H9 (cell line): Measurements from ENCODE around the gene ERCC5. TPM values are rescaled to one million over a fixed set of nuclear protein-coding genes. Genes with fewer than 3 reads are reported as not detected.

Experiments
- DNase-seq: peaks from one replicate; pipeline ENCODE4 v3.0.0-alpha.2; 2017
- H2AFZ ChIP-seq: one replicate; pipeline ENCODE4 v1.6.1; 2013; ENCODE audit warnings: mild to moderate bottlenecking, low read length, control low read depth, moderate library complexity
- H2AK5ac ChIP-seq: 2 replicates; pipeline ENCODE4 v1.6.1; 2013; ENCODE audit warnings: low read length, control low read depth, mixed read lengths; ENCODE audit not compliant: insufficient read length
- H2BK120ac ChIP-seq: one replicate; pipeline ENCODE4 v1.6.1; 2013; ENCODE audit warnings: low read depth, mild to moderate bottlenecking, low read length, control low read depth, inconsistent platforms; ENCODE audit not compliant: poor library complexity, severe bottlenecking
- H2BK12ac ChIP-seq: 2 replicates; pipeline ENCODE4 v1.6.1; 2013; ENCODE audit warnings: low read length, control low read depth, mixed read lengths, low read depth; ENCODE audit not compliant: insufficient read length
- H2BK15ac ChIP-seq: 2 replicates; pipeline ENCODE4 v1.6.1; 2013; ENCODE audit warnings: low read depth, low read length, control low read depth
- H2BK20ac ChIP-seq: one replicate; pipeline ENCODE4 v1.6.1; 2013; ENCODE audit warnings: low read depth, mild to moderate bottlenecking, low read length, control low read depth, inconsistent platforms; ENCODE audit not compliant: poor library complexity, severe bottlenecking
- H2BK5ac ChIP-seq: 2 replicates; pipeline ENCODE4 v1.6.1; 2013; ENCODE audit warnings: low read length, control low read depth, mixed read lengths; ENCODE audit not compliant: insufficient read length
- H3K14ac ChIP-seq: 2 replicates; pipeline ENCODE4 v1.6.1; 2013; ENCODE audit warnings: low read length, control low read depth; ENCODE audit not compliant: insufficient read depth
- H3K18ac ChIP-seq: 2 replicates; pipeline ENCODE4 v1.6.1; 2013; ENCODE audit warnings: low read depth, mild to moderate bottlenecking, mixed read lengths, low read length, control low read depth; ENCODE audit not compliant: insufficient read length
- H3K23ac ChIP-seq: 2 replicates; pipeline ENCODE4 v1.6.1; 2013; ENCODE audit warnings: low read length, control low read depth, mixed read lengths, low read depth; ENCODE audit not compliant: insufficient read length
- H3K23me2 ChIP-seq: 2 replicates; pipeline ENCODE4 v1.6.1; 2013; ENCODE audit warnings: low read depth, mild to moderate bottlenecking, mixed read lengths, low read length, control low read depth; ENCODE audit not compliant: insufficient read length, poor library complexity, severe bottlenecking
- H3K27ac ChIP-seq: 2 replicates; pipeline ENCODE4 v1.5.1; 2013; ENCODE audit warnings: low read length, control low read depth, mixed read lengths, low read depth; ENCODE audit not compliant: insufficient read length
- H3K27me3 ChIP-seq: 2 replicates; pipeline ENCODE4 v1.6.1; 2013; ENCODE audit warnings: low read length, control low read depth, inconsistent platforms; ENCODE audit not compliant: insufficient read depth
- H3K4ac ChIP-seq: 2 replicates; pipeline ENCODE4 v1.6.1; 2013; ENCODE audit warnings: low read depth, mild to moderate bottlenecking, control low read depth, inconsistent platforms, low read length, moderate library complexity
- H3K4me1 ChIP-seq: 2 replicates; pipeline ENCODE4 v1.6.1; 2013; ENCODE audit warnings: low read length, control low read depth, inconsistent platforms; ENCODE audit not compliant: insufficient read depth
- H3K4me2 ChIP-seq: 2 replicates; pipeline ENCODE4 v1.6.1; 2013; ENCODE audit warnings: low read length, control low read depth, mixed read lengths; ENCODE audit not compliant: insufficient read length, insufficient read depth
- H3K56ac ChIP-seq: 2 replicates; pipeline ENCODE4 v1.6.1; 2013; ENCODE audit warnings: low read depth, mild to moderate bottlenecking, mixed read lengths, low read length, control low read depth; ENCODE audit not compliant: insufficient read length
- H3K79me1 ChIP-seq: 2 replicates; pipeline ENCODE4 v1.6.1; 2013; ENCODE audit warnings: low read depth, mild to moderate bottlenecking, moderate library complexity, low read length, control low read depth, inconsistent platforms; ENCODE audit not compliant: insufficient read depth, poor library complexity, severe bottlenecking
- H3K79me2 ChIP-seq: 2 replicates; pipeline ENCODE4 v1.6.1; 2013; ENCODE audit warnings: low read length, control low read depth, inconsistent platforms; ENCODE audit not compliant: insufficient read depth
- H3K9ac ChIP-seq: 2 replicates; pipeline ENCODE4 v1.6.1; 2013; ENCODE audit warnings: low read length, control low read depth, mixed read lengths; ENCODE audit not compliant: insufficient read length; ENCODE audit errors: extremely low read depth
- H3K9me3 ChIP-seq: one replicate; pipeline ENCODE4 v1.6.1; 2013; ENCODE audit warnings: low read depth, low read length, inconsistent platforms; ENCODE audit not compliant: control insufficient read depth
- H3T11ph ChIP-seq: one replicate; pipeline ENCODE4 v1.6.1; 2013; ENCODE audit warnings: mild to moderate bottlenecking, low read length, control low read depth, inconsistent platforms
- H4K20me1 ChIP-seq: one replicate; pipeline ENCODE4 v1.6.1; 2013; ENCODE audit not compliant: control insufficient read depth, insufficient read length, insufficient read depth
- H4K5ac ChIP-seq: 2 replicates; pipeline ENCODE4 v1.6.1; 2013; ENCODE audit warnings: low read depth, mild to moderate bottlenecking, mixed read lengths, low read length, control low read depth; ENCODE audit not compliant: insufficient read length
- H4K8ac ChIP-seq: replicated peaks from 2 replicates; pipeline ENCODE4 v1.6.1; 2013; ENCODE audit warnings: low read length, control low read depth, mixed read lengths, low read depth; ENCODE audit not compliant: insufficient read length
- H4K91ac ChIP-seq: 2 replicates; pipeline ENCODE4 v1.6.1; 2013; ENCODE audit warnings: low read depth, mild to moderate bottlenecking, moderate library complexity, mixed read lengths, low read length, control low read depth; ENCODE audit not compliant: insufficient read length
- H3K27ac Mint-ChIP-seq, 3 experiments: 2 replicates in 2 of 3; 3 replicates in 1 of 3; pipeline ENCODE4 v1.8.0; 2020 to 2021; ENCODE audit warnings: mixed read lengths in 3 of 3, mild to moderate bottlenecking in 1 of 3, moderate library complexity in 1 of 3
- H3K27me3 Mint-ChIP-seq: 2 replicates; pipeline ENCODE4 v1.8.0; 2021; ENCODE audit warnings: low read depth, mild to moderate bottlenecking, moderate library complexity, mixed read lengths
- H3K36me3 Mint-ChIP-seq, 3 experiments: 2 replicates in 2 of 3; 3 replicates in 1 of 3; pipeline ENCODE4 v1.8.0; 2020 to 2021; ENCODE audit warnings: low read depth in 3 of 3, mixed read lengths in 3 of 3; ENCODE audit not compliant: insufficient read depth in 1 of 3
- H3K4me1 Mint-ChIP-seq, 2 experiments: 2 replicates each; pipeline ENCODE4 v1.8.0; 2020; ENCODE audit warnings: mixed read lengths in 2 of 2
- H3K4me3 Mint-ChIP-seq, 2 experiments: 2 replicates in 1 of 2; 3 replicates in 1 of 2; pipeline ENCODE4 v1.8.0; 2020 to 2021; ENCODE audit warnings: mild to moderate bottlenecking in 2 of 2, mixed read lengths in 2 of 2, moderate library complexity in 1 of 2
- H3K9me3 Mint-ChIP-seq, 2 experiments: 2 replicates in 1 of 2; 3 replicates in 1 of 2; pipeline ENCODE4 v1.8.0; 2020; ENCODE audit warnings: mild to moderate bottlenecking in 2 of 2, mixed read lengths in 2 of 2, moderate library complexity in 1 of 2
- CTCF ChIP-seq: fragments of 200-600 bp; sonication (generic); conservative IDR thresholded peaks from 3 replicates; pipeline ENCODE4 v1.8.0; 2021; ENCODE audit warnings: antibody characterized with exemption, mild to moderate bottlenecking
- WGBS: extraction: QIAGEN DNeasy Blood & Tissue Kit; methylation state at CpG from one replicate; pipeline ENCODE4 v1.1.7; 2013; ENCODE audit warnings: missing lambda C conversion rate, low lambda C conversion rate, mixed read lengths; ENCODE audit not compliant: insufficient read length; ENCODE audit errors: extremely low coverage; 5-methylcytosine and 5-hydroxymethylcytosine counted together
- total RNA-seq: library from RNA; stranded (reverse); gene quantifications from 2 replicates; pipeline ENCODE4 v1.2.1, GENCODE V29; 2021

ERCC5 gene
- total RNA-seq, 1 experiment from 2014 or later: 26.8 TPM

- TF ChIP-seq CTCF: no peak
- H3K36me3 Mint-ChIP-seq: peaks cover 0 to 3% (median 2%) of the 10 kb centered on the region in 3 experiments; a peak in 2 of 7 replicates
- H2AFZ ChIP-seq: no peak overlapping the region
- H3K27ac ChIP-seq: no peak overlapping the region
- no peaks in the 10 kb centered on the region for H3K9me3 ChIP-seq
- H2BK15ac ChIP-seq: no peak overlapping the region
- no peak overlapping the region for H4K5ac ChIP-seq
- WGBS: no CpG with 5 or more reads among the region's 69 CpGs
- H3K4me3 Mint-ChIP-seq: peak overlapping the region; percentile 93 to 96
- H3K56ac ChIP-seq: no peak overlapping the region
- H3K4ac ChIP-seq: no peak overlapping the region
- H3K4me2 ChIP-seq: peak overlapping the region; percentile 71
- H3K79me1 ChIP-seq: no peaks in the 10 kb centered on the region
- H2BK120ac ChIP-seq: no peak overlapping the region
- no peak overlapping the region for H3T11ph ChIP-seq
- H3K9ac ChIP-seq: no peak overlapping the region
- peaks cover 2% of the 10 kb centered on the region; the same call in 1 of the 2 replicates for H3K27me3 Mint-ChIP-seq
- H3K27me3 ChIP-seq: no peaks in the 10 kb centered on the region
- H3K4me1 Mint-ChIP-seq: peaks cover 5 to 8% of the 10 kb centered on the region in 2 experiments
- H2BK20ac ChIP-seq: no peak overlapping the region
- H2BK5ac ChIP-seq: no peak overlapping the region
- H3K14ac ChIP-seq: no peak overlapping the region
- H2AK5ac ChIP-seq: no peak overlapping the region
- H3K4me1 ChIP-seq: no peaks in the 10 kb centered on the region
- peak; percentile 30 for DNase-seq
- no peaks in the 10 kb centered on the region for H3K9me3 Mint-ChIP-seq
- H4K20me1 ChIP-seq: no peaks in the 10 kb centered on the region
- H3K18ac ChIP-seq: no peak overlapping the region
- no peak overlapping the region for H3K27ac Mint-ChIP-seq
- peaks cover 15% of the 10 kb centered on the region for H3K23me2 ChIP-seq
- no peak overlapping the region for H2BK12ac ChIP-seq
- H4K91ac ChIP-seq: no peak overlapping the region
- no peak overlapping the region for H4K8ac ChIP-seq
- no peaks in the 10 kb centered on the region; the same call in 1 of the 2 replicates for H3K79me2 ChIP-seq
- no peak overlapping the region for H3K23ac ChIP-seq
These were observed 46.2 kb upstream of the ERCC5 start for GRCh38 chr13:102799426-102800144.
